Thoracic aorta (tissue), 2 donors: ENCODE results near the gene TICRR. TPM values are rescaled to one million over a fixed set of nuclear protein-coding genes. Genes with fewer than 3 reads are reported as not detected.

Source experiments
- ATAC-seq: fragments of 150-250 bp; one replicate; pipeline ENCODE4 v1.8.0; 2017; ENCODE audit warnings: low read depth; ENCODE audit not compliant: insufficient number of reproducible peaks, low FRiP score
- DNase-seq: peaks from one replicate; pipeline ENCODE4 v3.0.0-alpha.2; 2020; ENCODE audit warnings: low spot score
- H3K27ac ChIP-seq, 2 donors: fragments of 200-600 bp; sonication (generic); 1 replicate in 1 of 2; 2 replicates in 1 of 2; pipeline ENCODE4 v1.5.1; 2016; ENCODE audit warnings: mild to moderate bottlenecking in 2 of 2, moderate library complexity in 2 of 2
- H3K27me3 ChIP-seq: fragments of 200-600 bp; sonication (generic); replicated peaks from 2 replicates; pipeline ENCODE4 v1.6.0; 2016; ENCODE audit warnings: mild to moderate bottlenecking; ENCODE audit not compliant: insufficient read depth
- H3K36me3 ChIP-seq: fragments of 200-600 bp; sonication (generic); one replicate; pipeline ENCODE4 v1.5.1; 2016
- H3K4me1 ChIP-seq, 2 donors: fragments of 200-600 bp; sonication (generic); 1 replicate in 1 of 2; 2 replicates in 1 of 2; pipeline versions ENCODE4 v1.5.1 to v1.6.0; 2016; ENCODE audit warnings: low read depth in 2 of 2, mild to moderate bottlenecking in 1 of 2; ENCODE audit not compliant: control insufficient read depth in 1 of 2
- H3K4me3 ChIP-seq: fragments of 200-600 bp; sonication (generic); 2 replicates; pipeline ENCODE4 v1.5.1; 2016; ENCODE audit warnings: mild to moderate bottlenecking
- H3K9me3 ChIP-seq: fragments of 200-600 bp; sonication (generic); 2 replicates; pipeline ENCODE4 v1.5.1; 2016
- CTCF ChIP-seq: fragments of 200-600 bp; sonication (generic); IDR thresholded peaks from one replicate; pipeline ENCODE4 v1.5.1; 2019; ENCODE audit warnings: antibody characterized with exemption
- total RNA-seq, 2 donors: library from RNA; depleted of rRNA; stranded (reverse); fragments of >200 nt; gene quantifications; one replicate each; pipeline versions ENCODE4 v1.1.0 to v1.2.3, GENCODE V29; 2016

Gene TICRR
- total RNA-seq, 2 donors from 2014 or later = not detected

GRCh38 chr15:89632563-89633430, 57.5 kb downstream of the TICRR start:
- H3K9me3 ChIP-seq = no peaks in the 10 kb centered on the region
- ATAC-seq (no peak), DNase-seq (no peak)
- no peaks in the 10 kb centered on the region for H3K27me3 ChIP-seq
- no peaks in the 10 kb centered on the region for H3K4me1 ChIP-seq
- H3K4me3 ChIP-seq = no peak overlapping the region
- no peak overlapping the region for H3K27ac ChIP-seq
- no peak for TF ChIP-seq CTCF
- H3K36me3 ChIP-seq = peaks cover 55% of the 10 kb centered on the region

- no peak for TF ChIP-seq CTCF
- no peaks in the 10 kb centered on the region for H3K9me3 ChIP-seq
- H3K4me1 ChIP-seq = no peaks in the 10 kb centered on the region
- no peak for ATAC-seq
- H3K27me3 ChIP-seq = no peaks in the 10 kb centered on the region
- no peak for DNase-seq
- peaks cover 47% of the 10 kb centered on the region for H3K36me3 ChIP-seq
- no peak overlapping the region for H3K4me3 ChIP-seq
- H3K27ac ChIP-seq = no peak overlapping the region
Observed at GRCh38 chr15:89633585-89633984, 58.3 kb downstream of the TICRR start.

GRCh38 chr15:89640245-89640644, 65.0 kb downstream of the TICRR start:
- Histone ChIP-seq H3K9me3 (no peaks in the 10 kb centered on the region), H3K27ac (no peak overlapping the region), H3K4me3 (no peak overlapping the region), H3K36me3 (peaks cover 19% of the 10 kb centered on the region), H3K27me3 (no peaks in the 10 kb centered on the region), H3K4me1 (no peaks in the 10 kb centered on the region)
- DNase-seq = no peak
- no peak for TF ChIP-seq CTCF
- ATAC-seq = no peak

- no peaks in the 10 kb centered on the region for H3K9me3 ChIP-seq
- ATAC-seq = no peak
- H3K27me3 ChIP-seq = no peaks in the 10 kb centered on the region
- no peaks in the 10 kb centered on the region for H3K4me1 ChIP-seq
- H3K4me3 ChIP-seq = no peak overlapping the region
- no peak for TF ChIP-seq CTCF
- peaks cover 19% of the 10 kb centered on the region for H3K36me3 ChIP-seq
- H3K27ac ChIP-seq = no peak overlapping the region
- DNase-seq = no peak
Observed at GRCh38 chr15:89641053-89641452, 65.8 kb downstream of the TICRR start.

GRCh38 chr15:89642106-89642505, 66.8 kb downstream of the TICRR start:
- H3K4me1 ChIP-seq = peaks cover 0 to under 1% of the 10 kb centered on the region in 2 donors
- TF ChIP-seq CTCF = no peak
- no peaks in the 10 kb centered on the region for H3K27me3 ChIP-seq
- peaks cover 19% of the 10 kb centered on the region for H3K36me3 ChIP-seq
- ATAC-seq (no peak), DNase-seq (no peak)
- H3K9me3 ChIP-seq = no peaks in the 10 kb centered on the region
- H3K4me3 ChIP-seq = no peak overlapping the region
- H3K27ac ChIP-seq = no peak overlapping the region
